Skin epidermis (tissue), 12 donors: Measurements from ENCODE around the gene BEAN1.
A peak's percentile ranks its signal among the peaks of the same experiment; 100 is the strongest.
"Not testable (repeated sequence)": the region's sequence is repeated elsewhere in the genome, so short reads cannot be mapped to it uniquely, and the experiment has no call there.

Source experiments
- H3K27ac ChIP-seq, 21 experiments: fragments of 200-600 bp; sonication (generic) in 11 of 21; one replicate each; pipeline ENCODE4 v1.5.0; 2020; ENCODE audit warnings: mild to moderate bottlenecking in 3 of 21, inconsistent platforms in 2 of 21, moderate library complexity in 2 of 21
- H3K4me3 ChIP-seq, 7 experiments: fragments of 200-600 bp; sonication (generic) in 2 of 7; one replicate each; pipeline ENCODE4 v1.5.0; 2020; ENCODE audit warnings: inconsistent platforms in 2 of 7, mild to moderate bottlenecking in 2 of 7, moderate library complexity in 1 of 7

The BEAN1 gene

GRCh38 chr16:66514391-66514790, 87.3 kb downstream of the BEAN1 start:
- H3K27ac ChIP-seq, H3K4me3 ChIP-seq: not testable (repeated sequence)

GRCh38 chr16:66514980-66515595, 88.0 kb downstream of the BEAN1 start:
- H3K4me3 ChIP-seq: not testable (repeated sequence)
- peak overlapping the region in 18 of 21 experiments; percentile 72 to 99 (median 88) for H3K27ac ChIP-seq

GRCh38 chr16:66515596-66516508, 88.8 kb downstream of the BEAN1 start:
- Histone ChIP-seq H3K4me3 (no peak overlapping the region), H3K27ac (peak overlapping the region; percentile 70 to 99 (median 88))

GRCh38 chr16:66516509-66516807, 89.4 kb downstream of the BEAN1 start:
- peak overlapping the region; percentile 70 to 99 (median 88) for H3K27ac ChIP-seq
- no peak overlapping the region for H3K4me3 ChIP-seq

- Histone ChIP-seq H3K4me3 (peak overlapping the region in 2 of 7 experiments; percentile 9 to 14), H3K27ac (peak overlapping the region; percentile 48 to 99 (median 88))
Measured at GRCh38 chr16:66516808-66517585, 89.9 kb downstream of the BEAN1 start.

- H3K4me3 ChIP-seq: peak overlapping the region in 1 of 7 experiments; percentile 9
- H3K27ac ChIP-seq: peak overlapping the region; percentile 48 to 99 (median 88)
Measured at GRCh38 chr16:66517586-66518263, 90.6 kb downstream of the BEAN1 start.

- Histone ChIP-seq H3K4me3 (no peak overlapping the region), H3K27ac (peak overlapping the region; percentile 8 to 99 (median 78))
Measured at GRCh38 chr16:66519482-66520373, 92.6 kb downstream of the BEAN1 start.

GRCh38 chr16:66520406-66521170, 93.5 kb downstream of the BEAN1 start:
- no peak overlapping the region for H3K4me3 ChIP-seq
- H3K27ac ChIP-seq: peak overlapping the region in 20 of 21 experiments; percentile 70 to 99 (median 80)

- Histone ChIP-seq H3K4me3 (no peak overlapping the region), H3K27ac (peak overlapping the region; percentile 43 to 99 (median 78))
Measured at GRCh38 chr16:66521252-66521713, 94.2 kb downstream of the BEAN1 start.

GRCh38 chr16:66521951-66522771, 95.1 kb downstream of the BEAN1 start:
- Histone ChIP-seq H3K27ac (peak overlapping the region in 20 of 21 experiments; percentile 66 to 99 (median 80)), H3K4me3 (no peak overlapping the region)

GRCh38 chr16:66522816-66523590, 95.9 kb downstream of the BEAN1 start:
- peak overlapping the region in 20 of 21 experiments; percentile 28 to 99 (median 80) for H3K27ac ChIP-seq

GRCh38 chr16:66523861-66524354, 96.8 kb downstream of the BEAN1 start:
- Histone ChIP-seq H3K27ac (peak overlapping the region in 20 of 21 experiments; percentile 28 to 99 (median 80)), H3K4me3 (no peak overlapping the region)

More at GRCh38 chr16:66522816-66523590, 95.9 kb downstream of the BEAN1 start:
- no peak overlapping the region for H3K4me3 ChIP-seq

GRCh38 chr16:66524601-66525164, 97.6 kb downstream of the BEAN1 start:
- H3K4me3 ChIP-seq: no peak overlapping the region
- peak overlapping the region in 20 of 21 experiments; percentile 52 to 99 (median 80) for H3K27ac ChIP-seq

- H3K27ac ChIP-seq: peak overlapping the region in 19 of 21 experiments; percentile 31 to 99 (median 83)
Measured at GRCh38 chr16:66525396-66526180, 98.5 kb downstream of the BEAN1 start.

GRCh38 chr16:66528294-66528693, 101.2 kb downstream of the BEAN1 start:
- no peak overlapping the region for H3K4me3 ChIP-seq
- H3K27ac ChIP-seq: no peak overlapping the region

More at GRCh38 chr16:66525396-66526180, 98.5 kb downstream of the BEAN1 start:
- H3K4me3 ChIP-seq: no peak overlapping the region
